Measurements from ENCODE around the gene HSD17B7. TPM values are rescaled to one million over a fixed set of nuclear protein-coding genes. Genes with fewer than 3 reads are reported as not detected.

The HSD17B7 gene
- polyA plus RNA-seq, 3 donors: 11.6 to 15.4 (median 11.9) TPM

DNA sequence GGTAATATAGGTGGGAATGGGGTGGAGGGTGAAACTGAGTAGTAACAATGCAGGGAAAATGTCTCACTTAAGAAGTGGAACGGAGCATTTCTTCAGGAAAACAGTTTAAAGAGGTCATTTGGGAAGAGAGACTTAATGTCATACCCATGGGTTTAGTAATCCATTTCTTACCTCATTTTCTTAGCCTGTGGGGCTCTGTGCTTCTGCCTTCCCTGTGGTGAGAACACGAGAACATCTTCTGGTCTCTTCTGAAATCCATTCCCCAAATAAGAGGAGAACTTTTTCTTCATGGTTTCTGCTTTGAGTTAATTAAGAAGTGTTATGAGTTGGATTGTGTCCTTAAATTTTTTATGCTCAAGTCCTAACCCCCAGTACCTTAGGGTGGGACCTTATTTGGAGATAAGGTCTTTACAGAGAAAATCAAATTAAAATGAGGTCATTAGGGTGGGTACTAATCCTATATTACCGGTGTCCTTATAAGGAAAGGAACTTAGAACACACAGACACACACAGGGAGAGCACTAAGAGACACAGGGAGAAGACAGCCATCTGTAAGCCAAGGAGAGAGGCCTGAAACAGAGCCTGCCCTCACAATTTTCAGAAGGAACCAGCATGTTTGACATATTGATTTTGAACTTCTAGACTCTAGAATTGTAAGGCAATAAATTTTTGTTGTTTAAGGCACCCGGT is 65.1 kb downstream of the HSD17B7 start:
- H2AFZ ChIP-seq (ENCODE audit: insufficient read depth, low read depth, low read length, poor library complexity, severe bottlenecking): peak overlapping the region; percentile 11
- 100% methylated on average over 1 of the region's 4 CpGs for WGBS (ENCODE audit: insufficient coverage)
- H3K4me3 Mint-ChIP-seq: no peak overlapping the region

DNA sequence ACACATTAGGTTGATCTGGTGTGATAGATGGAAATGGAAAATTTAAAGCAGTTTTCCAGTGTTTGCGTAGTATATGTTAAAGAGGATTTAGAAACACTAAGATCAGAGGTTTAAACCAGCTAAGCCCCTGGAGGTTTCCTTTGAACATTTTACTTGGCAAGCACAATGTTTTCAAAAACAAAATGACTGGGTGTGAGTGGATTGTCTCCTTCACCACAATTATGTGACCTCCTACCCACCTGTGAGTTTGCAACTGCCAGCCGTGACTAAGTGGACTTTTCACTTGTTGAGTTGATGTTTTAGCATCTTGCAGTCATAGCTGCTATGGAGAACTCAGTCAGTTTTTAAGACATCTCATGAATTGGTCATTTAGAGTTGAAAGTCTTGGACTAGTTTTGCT is 65.8 kb downstream of the HSD17B7 start:
- H3K36me3 Mint-ChIP-seq: no peaks in the 10 kb centered on the region
- Histone ChIP-seq H3K4me3 (replicated peaks in 1 of 3; ENCODE audit: low read depth in 2 of 3, low read length in 3 of 3) (no peak overlapping the region), H3K9me3 (replicated peaks in 1 of 2; ENCODE audit: control insufficient read depth in 1 of 2, insufficient read depth in 1 of 2, low read length in 2 of 2) (no peaks in the 10 kb centered on the region), H3K27ac (ENCODE audit: low read depth in 1 of 2, low read length in 2 of 2) (no peak overlapping the region), H3K27me3 (ENCODE audit: control insufficient read depth in 2 of 2, insufficient read depth in 2 of 2, low read length in 2 of 2) (no peaks in the 10 kb centered on the region), H3K36me3 (replicated peaks in 1 of 2; ENCODE audit: control insufficient read depth in 1 of 2, insufficient read depth in 2 of 2, low read length in 2 of 2) (no peaks in the 10 kb centered on the region), H2AFZ (ENCODE audit: insufficient read depth, low read depth, low read length, poor library complexity, severe bottlenecking) (no peak overlapping the region), H3K79me2 (ENCODE audit: insufficient read depth, low read length) (no peaks in the 10 kb centered on the region), H3K9ac (ENCODE audit: insufficient read depth, low read length, poor library complexity, severe bottlenecking) (no peak overlapping the region), H3K4me2 (replicated peaks; ENCODE audit: extremely low read depth, low read length, poor library complexity, severe bottlenecking) (no peak overlapping the region), H4K20me1 (ENCODE audit: insufficient read depth, low read length) (no peaks in the 10 kb centered on the region), H3K4me1 (ENCODE audit: control insufficient read depth in 1 of 2, insufficient read depth in 2 of 2, low read length in 2 of 2) (no peaks in the 10 kb centered on the region)
- WGBS (ENCODE audit: insufficient coverage): no CpG with 5 or more reads among the region's 2 CpGs
- no peak for DNase-seq
- intact Hi-C loops (cut with micrococcal nuclease): loop anchor here in 1 of 2 donors (5.0 kb wide), 1 partner anchor 461 kb away; no protein-coding TSS in a partner anchor
- no peak for TF ChIP-seq CTCF (IDR thresholded peaks at IDR 0.05)
- no peak overlapping the region for H3K4me3 Mint-ChIP-seq
- H3K27ac Mint-ChIP-seq: no peak overlapping the region
- H3K9me3 Mint-ChIP-seq: no peaks in the 10 kb centered on the region
- peaks cover 3 to 12% (median 6%) of the 10 kb centered on the region in 3 donors for H3K27me3 Mint-ChIP-seq (ENCODE audit: low read depth in 3 of 3)
- peaks cover 1% of the 10 kb centered on the region for H3K4me1 Mint-ChIP-seq

More for the DNA sequence above, 65.1 kb downstream of the HSD17B7 start:
- no peaks in the 10 kb centered on the region for H3K36me3 ChIP-seq (replicated peaks in 1 of 2; ENCODE audit: control insufficient read depth in 1 of 2, insufficient read depth in 2 of 2, low read length in 2 of 2)
- no peak for TF ChIP-seq CTCF (IDR thresholded peaks at IDR 0.05)
- Mint-ChIP-seq H3K27me3 (ENCODE audit: low read depth in 3 of 3) (peaks cover 4 to 11% (median 7%) of the 10 kb centered on the region in 3 donors), H3K36me3 (no peaks in the 10 kb centered on the region), H3K9me3 (no peaks in the 10 kb centered on the region), H3K4me1 (peaks cover 1% of the 10 kb centered on the region), H3K27ac (no peak overlapping the region)
- H3K79me2 ChIP-seq (ENCODE audit: insufficient read depth, low read length): no peaks in the 10 kb centered on the region
- no peak overlapping the region for H3K4me2 ChIP-seq (replicated peaks; ENCODE audit: extremely low read depth, low read length, poor library complexity, severe bottlenecking)
- no peaks in the 10 kb centered on the region for H4K20me1 ChIP-seq (ENCODE audit: insufficient read depth, low read length)
- H3K4me1 ChIP-seq (ENCODE audit: control insufficient read depth in 1 of 2, insufficient read depth in 2 of 2, low read length in 2 of 2): no peaks in the 10 kb centered on the region
- no peaks in the 10 kb centered on the region for H3K9me3 ChIP-seq (replicated peaks in 1 of 2; ENCODE audit: control insufficient read depth in 1 of 2, insufficient read depth in 1 of 2, low read length in 2 of 2)
- H3K4me3 ChIP-seq (replicated peaks in 1 of 3; ENCODE audit: low read depth in 2 of 3, low read length in 3 of 3): no peak overlapping the region
- H3K27me3 ChIP-seq (ENCODE audit: control insufficient read depth in 2 of 2, insufficient read depth in 2 of 2, low read length in 2 of 2): no peaks in the 10 kb centered on the region
- H3K9ac ChIP-seq (ENCODE audit: insufficient read depth, low read length, poor library complexity, severe bottlenecking): no peak overlapping the region
- no peak for DNase-seq
- intact Hi-C loops (cut with micrococcal nuclease): loop anchor here in 1 of 2 donors (5.0 kb wide), 1 partner anchor 462 kb away; no protein-coding TSS in a partner anchor
- H3K27ac ChIP-seq (ENCODE audit: low read depth in 1 of 2, low read length in 2 of 2): no peak overlapping the region
